Endothelial cell of umbilical vein (primary cell): ENCODE results near the gene CSNK1A1. TPM values are rescaled to one million over a fixed set of nuclear protein-coding genes. Genes with fewer than 3 reads are reported as not detected.

ENCODE experiments used
- BruUV-seq: library from RNA; stranded (reverse); fragments of 400-500 nt; replicated peaks from 2 replicates; lab custom pipeline; 2021; lab: Mats Ljungman, UMichigan
- CTCF ChIA-PET: fragments of 300-600, 350-600 bp; sonication (Branson Sonifier 250); formaldehyde crosslinking; loops from one replicate; lab custom pipeline; 2021; ENCODE audit warnings: antibody characterized with exemption, inconsistent platforms; lab: Charles Lee
- POLR2A ChIA-PET: fragments of 300-600, 350-600 bp; sonication (Branson Sonifier 250); formaldehyde crosslinking; loops from one replicate; lab custom pipeline; 2021; ENCODE audit warnings: antibody characterized with exemption, inconsistent platforms; lab: Charles Lee
- DNase-seq: peaks from one replicate; pipeline ENCODE4 v3.0.0-alpha.2; 2011; ENCODE audit warnings: low read depth, low spot score
- FAIRE-seq: peaks from 2 replicates; lab custom pipeline; 2011; peaks lifted over from hg19 to GRCh38; lab: Jason Lieb, UNC
- H2AFZ ChIP-seq: 2 replicates; pipeline ENCODE4 v1.6.0; 2012; ENCODE audit warnings: low read depth, low read length, control low read depth, inconsistent platforms
- H3K27ac ChIP-seq: 2 replicates; pipeline ENCODE4 v1.5.1; 2011; ENCODE audit warnings: low read depth, mild to moderate bottlenecking, control low read depth, low read length, moderate library complexity; ENCODE audit not compliant: insufficient read depth
- H3K27me3 ChIP-seq, 2 experiments: 2 replicates each; pipeline versions ENCODE4 v1.6.0 to v1.6.1; 2011; ENCODE audit warnings: low read length in 2 of 2, mixed read lengths in 1 of 2; ENCODE audit not compliant: control insufficient read depth in 2 of 2, insufficient read depth in 2 of 2
- H3K36me3 ChIP-seq, 2 experiments: 2 replicates in 1 of 2; 3 replicates in 1 of 2; pipeline ENCODE4 v1.5.1; 2011; ENCODE audit warnings: low read length in 2 of 2, mild to moderate bottlenecking in 1 of 2, moderate library complexity in 1 of 2; ENCODE audit not compliant: control insufficient read depth in 2 of 2, insufficient read depth in 2 of 2; ENCODE audit errors: extremely low read depth in 1 of 2
- H3K4me1 ChIP-seq: 3 replicates; pipeline ENCODE4 v1.5.1; 2011; ENCODE audit warnings: mild to moderate bottlenecking, low read length; ENCODE audit not compliant: control insufficient read depth, insufficient read depth; ENCODE audit errors: extremely low read depth
- H3K4me2 ChIP-seq: 2 replicates; pipeline ENCODE4 v1.6.1; 2011; ENCODE audit warnings: low read length, control low read depth, mixed read lengths; ENCODE audit not compliant: insufficient read depth
- H3K4me3 ChIP-seq, 3 experiments: fragments of 200-600 bp in 1 of 3; sonication (generic), shearing (Covaris generic) in 1 of 3; replicated peaks in 1 of 3; 2 replicates each; pipeline ENCODE4 v1.5.1; 2011 to 2016; ENCODE audit warnings: control low read depth in 3 of 3, low read length in 3 of 3, mild to moderate bottlenecking in 2 of 3, inconsistent platforms in 1 of 3, low read depth in 1 of 3, moderate library complexity in 1 of 3; ENCODE audit not compliant: insufficient read depth in 1 of 3
- H3K79me2 ChIP-seq: 2 replicates; pipeline ENCODE4 v1.6.0; 2012; ENCODE audit warnings: low read length, inconsistent platforms; ENCODE audit not compliant: control insufficient read depth, insufficient read depth
- H3K9ac ChIP-seq: replicated peaks from 2 replicates; pipeline ENCODE3; 2011; ENCODE audit warnings: low read length, control low read depth; ENCODE audit not compliant: insufficient read depth; ENCODE audit errors: extremely low read depth
- H3K9me1 ChIP-seq: replicated peaks from 3 replicates; pipeline ENCODE4 v1.6.0; 2011; ENCODE audit warnings: mild to moderate bottlenecking, low read length; ENCODE audit not compliant: control insufficient read depth, insufficient read depth; ENCODE audit errors: extremely low read depth
- H3K9me3 ChIP-seq: replicated peaks from 2 replicates; pipeline ENCODE4 v1.5.1; 2012; ENCODE audit warnings: low read length, inconsistent platforms; ENCODE audit not compliant: control insufficient read depth, insufficient read depth
- H4K20me1 ChIP-seq: replicated peaks from 2 replicates; pipeline ENCODE3; 2011; ENCODE audit warnings: mild to moderate bottlenecking, low read length; ENCODE audit not compliant: control insufficient read depth, insufficient read depth; ENCODE audit errors: extremely low read depth
- CTCF ChIP-seq, 2 donors: IDR thresholded peaks; 1 replicate in 1 of 2; 2 replicates in 1 of 2; pipeline ENCODE4 v1.5.1; 2011; ENCODE audit warnings: low read length in 2 of 2, mild to moderate bottlenecking in 2 of 2, moderate library complexity in 2 of 2, control low read depth in 1 of 2, inconsistent platforms in 1 of 2, low read depth in 1 of 2; ENCODE audit not compliant: insufficient read depth in 1 of 2; ENCODE audit errors: extremely low read depth in 1 of 2
- EZH2 ChIP-seq: IDR thresholded peaks from 2 replicates; pipeline ENCODE4 v1.6.1; 2012; ENCODE audit warnings: borderline replicate concordance, low read depth, mild to moderate bottlenecking, moderate library complexity, low read length, inconsistent platforms; ENCODE audit not compliant: severe bottlenecking
- FOS ChIP-seq: IDR thresholded peaks from 2 replicates; pipeline ENCODE4 v1.6.1; 2011; ENCODE audit warnings: mild to moderate bottlenecking, low read length, moderate library complexity, borderline replicate concordance; ENCODE audit not compliant: insufficient read depth
- GATA2 ChIP-seq: IDR thresholded peaks from 2 replicates; pipeline ENCODE4 v1.7.0; 2011; ENCODE audit warnings: low read depth, mild to moderate bottlenecking, moderate library complexity, mixed read lengths, low read length; ENCODE audit not compliant: insufficient read length, insufficient read depth
- JUN ChIP-seq: IDR thresholded peaks from 2 replicates; pipeline ENCODE4 v1.6.1; 2011; ENCODE audit warnings: borderline replicate concordance, low read depth; ENCODE audit not compliant: insufficient read length, insufficient read depth
- MAX ChIP-seq: IDR thresholded peaks from 2 replicates; pipeline ENCODE4 v1.6.1; 2011; ENCODE audit not compliant: insufficient read depth, insufficient read length
- MYC ChIP-seq: IDR thresholded peaks from one replicate; pipeline ENCODE4 v1.6.1; 2011; ENCODE audit warnings: mild to moderate bottlenecking, low read depth, low read length
- POLR2A ChIP-seq: IDR thresholded peaks from 2 replicates; pipeline ENCODE4 v1.6.1; 2012; ENCODE audit warnings: low read depth, mild to moderate bottlenecking, control low read depth, low read length
- POLR2AphosphoS5 ChIP-seq: IDR thresholded peaks from 2 replicates; pipeline ENCODE4 v1.6.1; 2012; ENCODE audit warnings: low read depth, mild to moderate bottlenecking, control low read depth, low read length, moderate library complexity; ENCODE audit not compliant: insufficient read depth
- dilution Hi-C: fragments of 300-500 bp; cut with MboI; formaldehyde crosslinking; loops from one replicate; pipeline ENCODE4 v1.15.0; 2019; ENCODE audit warnings: low sequenced_read_pairs; ENCODE audit not compliant: extremely low pct_ligation_motif_present
- intact Hi-C: fragments of 100-400 bp; cut with micrococcal nuclease; formaldehyde crosslinking; loops from one replicate; pipeline ENCODE4 v1.10.0; 2022
- polyA plus RNA-seq, 4 experiments: library from polyadenylated mRNA; depleted of rRNA in 3 of 4; stranded (reverse) in 3 of 4; unstranded in 1 of 4; fragments of >200 nt; gene quantifications; 2 replicates each; pipeline versions ENCODE4 v1.2.1 to v1.2.3, GENCODE V29; 2011 to 2012; ENCODE audit warnings: missing spikeins in 1 of 4
- total RNA-seq: library from RNA; stranded (reverse); gene quantifications from 2 replicates; pipeline ENCODE4 v1.2.3, GENCODE V29; 2021

Gene CSNK1A1
- total and polyA plus RNA-seq, 2 donors (not counting 3 experiments of a cell fraction or from before 2014, with no cell fraction given), result 74.1 to 253 TPM

GRCh38 chr5:149487672-149488071 is 63.6 kb downstream of the CSNK1A1 start:
- DNase-seq (no peak), FAIRE-seq (no peak)
- Histone ChIP-seq H2AFZ (no peak overlapping the region), H3K27me3 (no peaks in the 10 kb centered on the region), H3K9me3 (no peaks in the 10 kb centered on the region), H3K79me2 (no peaks in the 10 kb centered on the region), H4K20me1 (no peaks in the 10 kb centered on the region), H3K27ac (no peak overlapping the region), H3K4me2 (no peak overlapping the region), H3K9me1 (no peaks in the 10 kb centered on the region), H3K36me3 (no peaks in the 10 kb centered on the region), H3K9ac (peak overlapping the region; percentile 53), H3K4me1 (peaks cover 22% of the 10 kb centered on the region), H3K4me3 (no peak overlapping the region)
- intact Hi-C loops, result loop anchor here (2.0 kb wide), 2 partner anchors 45 to 63 kb away; partner anchors contain the start of gene CSNK1A1
- ChIA-PET POLR2A (no interaction called here), CTCF (interaction anchor here (0.9 kb wide), 1 partner anchor 48 kb away, joined by 3 read pairs; no protein-coding TSS in a partner anchor)
- dilution Hi-C loops, result no loop called here
- BruUV-seq, result no TSS peak
- TF ChIP-seq CTCF (IDR thresholded peaks at IDR 0.05; ENCODE audit: extremely low read depth in 1 of 2, insufficient read depth in 1 of 2, low read depth in 1 of 2, low read length in 2 of 2) (no peak), POLR2AphosphoS5 (no peak), FOS (no peak), GATA2 (no peak), POLR2A (no peak), EZH2 (no peak), JUN (no peak), MAX (no peak), MYC (no peak)
